NCI-H1417 (cell line): ENCODE measurements around the gene ST7.
"Not testable (repeated sequence)": the region's sequence is repeated elsewhere in the genome, so short reads cannot be mapped to it uniquely, and the experiment has no call there.

Experiments used
- DNase-seq, 3 experiments: peaks; one replicate each; lab custom pipeline; 2025; lab: John Stamatoyannopoulos, UW

Gene ST7

DNA sequence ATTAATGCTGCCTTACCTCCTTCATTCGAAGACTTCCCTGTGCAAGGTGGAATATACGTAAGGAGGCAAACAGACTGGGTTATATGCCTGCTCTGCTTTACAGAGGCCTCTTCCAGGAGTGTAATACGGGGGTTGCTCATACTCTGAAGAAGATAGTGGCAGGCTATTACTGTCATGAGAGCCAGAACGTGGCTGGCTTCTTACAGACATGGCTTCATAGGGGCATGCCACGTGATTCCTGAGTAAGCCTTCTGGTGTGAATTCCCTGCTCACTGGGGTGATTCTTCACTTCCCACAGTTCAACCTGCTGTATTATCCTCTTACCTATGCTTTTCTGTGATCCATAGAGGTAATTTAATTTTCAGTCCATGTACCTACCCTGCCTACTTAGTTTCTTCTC lies 141.8 kb downstream of the ST7 start:
- DNase-seq = no peak

DNA sequence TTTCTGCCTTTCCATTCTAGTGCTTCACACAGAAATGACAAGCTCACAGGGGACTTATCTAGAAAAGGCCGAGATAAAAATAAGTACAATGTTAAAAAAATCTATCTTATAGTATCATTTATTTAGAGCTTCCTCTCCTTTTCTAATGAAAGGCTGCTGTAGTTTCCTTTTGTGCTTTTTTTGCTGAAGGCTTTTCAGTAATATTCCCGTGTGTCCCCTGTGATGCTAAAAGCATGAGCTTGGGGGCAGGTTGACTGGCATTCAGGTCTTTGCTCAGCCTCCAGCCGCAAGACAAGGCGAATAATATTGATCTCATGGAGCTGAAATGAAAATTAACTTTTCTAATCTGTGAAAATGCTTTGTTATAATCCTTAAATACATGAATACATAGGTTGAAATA lies 143.0 kb downstream of the ST7 start:
- DNase-seq = no peak

DNA sequence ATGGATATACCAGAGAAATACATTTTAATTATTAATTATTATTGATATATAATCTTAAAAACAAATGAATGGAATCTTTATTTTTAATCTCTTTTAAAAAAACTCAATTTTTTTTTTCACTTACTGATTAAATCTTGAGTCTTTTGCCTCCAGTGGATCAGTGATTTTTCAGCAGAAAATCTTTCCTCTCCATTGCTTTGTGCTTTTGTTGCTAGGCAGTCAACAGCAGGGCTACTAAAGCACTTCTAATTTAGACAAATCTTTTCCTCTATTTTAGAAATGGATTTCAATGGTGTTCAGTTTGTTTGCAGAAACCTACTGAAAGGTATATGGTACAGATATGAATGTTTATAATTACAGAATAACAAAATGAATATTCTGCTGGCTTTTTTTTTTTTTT lies 143.6 kb downstream of the ST7 start:
- no peak for DNase-seq

DNA sequence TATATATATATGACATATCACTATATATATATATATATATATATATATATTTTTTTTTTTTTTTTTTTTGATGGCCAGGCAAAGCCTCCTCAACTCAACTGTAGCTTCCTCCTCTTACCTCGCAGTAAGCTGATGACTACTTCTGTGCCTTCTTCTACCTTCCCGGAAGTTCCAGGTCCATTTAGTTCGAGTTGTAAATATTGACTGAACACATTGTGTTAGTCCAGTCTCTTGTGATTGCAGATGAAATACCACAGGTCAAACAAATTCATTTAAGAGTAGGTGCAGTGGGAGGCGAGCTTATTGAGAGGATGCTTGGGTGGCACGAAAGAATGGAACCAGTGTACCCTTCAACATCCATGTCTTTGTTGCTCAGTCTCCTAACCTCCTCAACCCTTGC lies 144.6 kb downstream of the ST7 start:
- DNase-seq = no peak

DNA sequence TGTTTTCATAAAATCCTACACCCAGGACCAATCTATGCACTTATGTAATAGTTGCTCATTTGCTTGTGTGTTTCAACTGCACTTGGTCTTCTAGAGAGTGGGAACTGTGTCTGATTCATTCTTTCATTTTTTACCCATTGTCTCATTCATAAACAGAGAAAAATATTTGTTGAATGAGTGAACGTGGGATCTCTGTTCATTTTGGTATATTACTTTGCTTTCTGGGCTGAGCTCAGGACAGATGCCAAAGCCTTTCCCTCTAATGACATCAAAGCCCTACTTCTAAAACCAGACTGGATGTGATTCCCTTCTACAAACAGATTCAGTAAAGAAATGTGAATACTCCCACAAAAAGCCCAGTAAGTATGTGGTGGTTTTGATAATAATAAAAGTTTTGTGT lies 145.2 kb downstream of the ST7 start:
- DNase-seq = no peak

DNA sequence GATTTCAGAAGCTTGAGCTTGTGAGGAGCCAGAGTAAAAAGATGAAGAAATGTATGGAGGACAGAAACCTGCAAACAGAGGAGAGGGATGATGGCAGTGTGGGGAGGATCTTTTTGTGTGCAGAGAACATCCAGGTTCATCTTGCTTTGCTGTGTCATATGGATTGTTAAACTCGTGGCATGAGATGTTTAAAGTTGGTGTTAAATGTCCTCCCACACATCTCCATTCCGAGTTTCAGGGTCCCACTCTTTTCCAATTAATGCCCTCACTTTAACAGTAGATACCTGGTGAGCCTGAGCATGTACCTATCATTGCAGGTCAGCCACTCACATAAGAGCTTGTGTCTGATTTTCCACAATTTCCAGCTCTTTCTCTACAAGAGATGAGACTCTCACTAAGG lies 147.7 kb downstream of the ST7 start:
- DNase-seq = no peak

DNA sequence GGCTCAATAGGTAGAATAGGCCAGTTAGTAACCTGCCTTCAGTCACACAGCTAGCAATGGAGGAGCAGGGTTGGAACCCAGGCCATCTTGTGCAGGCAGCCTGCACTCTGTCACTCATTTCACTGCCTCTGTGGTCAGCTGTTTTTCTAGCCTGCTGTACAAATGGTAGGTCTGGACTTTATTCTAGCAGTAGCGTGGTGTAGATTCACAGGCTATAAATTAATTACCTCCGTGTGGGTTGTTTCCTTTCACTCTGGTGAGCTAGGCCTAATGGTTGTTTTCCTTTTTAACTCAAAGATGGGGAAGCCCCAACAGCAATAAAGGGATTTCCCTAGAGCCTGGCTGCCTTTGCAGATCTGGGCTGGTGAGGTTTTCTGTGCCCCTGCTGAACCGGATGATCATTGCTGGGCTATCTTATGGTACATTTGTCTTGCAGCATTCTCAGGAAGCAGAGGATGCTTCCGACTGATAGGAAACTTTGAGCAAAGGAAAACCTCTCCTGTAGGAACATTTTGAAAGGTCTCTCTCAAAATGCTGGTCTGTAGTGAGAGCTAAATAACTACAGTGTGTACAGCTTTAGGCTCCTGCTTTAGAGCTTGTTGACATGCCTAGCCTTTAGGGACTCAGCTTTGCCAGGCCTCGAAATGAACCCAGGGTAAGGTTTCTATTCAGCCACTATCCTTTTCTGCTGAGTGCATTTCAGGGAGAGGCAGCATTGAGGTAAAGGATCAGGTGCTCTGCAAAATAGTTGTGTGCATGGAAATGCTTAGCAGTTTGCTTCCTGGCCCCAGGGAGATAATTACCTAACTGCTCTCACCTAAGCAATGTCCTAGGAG lies 157.4 kb downstream of the ST7 start:
- peak in 2 of 3 experiments; percentile 26 to 47 for DNase-seq

DNA sequence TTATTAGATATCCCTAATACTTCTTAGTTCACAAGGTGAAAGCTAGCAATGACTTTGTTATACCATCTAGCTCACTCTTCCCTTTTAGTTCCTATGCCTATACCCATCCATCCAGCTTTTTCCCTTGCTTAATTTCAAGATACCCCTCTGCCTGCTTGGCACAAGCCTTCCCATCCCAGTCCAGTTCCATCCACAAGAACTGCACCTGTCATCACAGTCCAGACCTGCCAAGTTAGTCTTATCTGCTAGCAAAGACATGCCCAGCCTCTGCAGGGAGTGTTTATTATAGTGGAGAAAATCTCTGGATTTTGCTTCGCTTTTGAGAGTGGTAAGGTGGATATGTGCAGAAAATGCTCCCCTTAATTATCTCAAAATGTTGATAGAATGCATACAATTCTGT lies 158.2 kb downstream of the ST7 start:
- no peak for DNase-seq

DNA sequence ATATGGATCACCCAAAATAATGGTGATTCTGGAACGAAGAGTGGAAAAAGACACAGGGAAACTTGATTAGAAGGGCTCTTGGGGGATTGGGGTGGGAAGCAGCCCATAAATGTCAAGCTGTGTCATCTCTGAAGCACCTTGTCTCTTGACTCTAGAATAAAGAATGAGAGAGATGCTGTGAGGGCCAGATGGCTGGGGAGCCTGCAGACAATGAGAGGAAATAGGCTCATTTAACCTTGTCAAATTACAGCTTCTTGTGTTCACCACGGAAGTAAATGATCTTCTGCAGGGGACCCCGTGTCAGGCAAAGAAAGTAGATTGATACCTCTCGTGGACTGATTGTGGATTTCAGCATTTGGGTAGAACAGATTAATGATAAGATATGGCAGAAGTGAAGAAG lies 159.3 kb downstream of the ST7 start:
- DNase-seq = peak; percentile 12 to 64 (median 40)

DNA sequence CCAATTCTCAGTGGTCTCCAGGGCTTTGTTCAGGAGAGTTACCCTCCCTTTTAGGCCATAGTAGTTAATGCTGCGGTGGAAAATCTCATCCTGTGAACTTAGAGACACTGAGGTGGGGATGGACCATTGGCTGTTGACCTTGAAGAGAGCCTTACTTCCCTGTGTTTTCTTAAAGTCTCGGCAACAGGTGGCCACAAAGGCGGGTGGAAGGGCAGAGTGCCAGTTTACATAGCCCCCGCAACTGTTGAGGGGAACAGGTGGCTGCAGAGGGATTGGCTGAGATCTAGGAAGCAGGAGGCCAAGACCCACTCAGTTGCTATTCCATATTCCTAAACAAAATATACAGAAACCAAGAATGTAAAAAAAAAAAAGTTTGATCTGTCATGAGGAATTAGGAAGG lies 160.6 kb downstream of the ST7 start:
- DNase-seq = no peak

DNA sequence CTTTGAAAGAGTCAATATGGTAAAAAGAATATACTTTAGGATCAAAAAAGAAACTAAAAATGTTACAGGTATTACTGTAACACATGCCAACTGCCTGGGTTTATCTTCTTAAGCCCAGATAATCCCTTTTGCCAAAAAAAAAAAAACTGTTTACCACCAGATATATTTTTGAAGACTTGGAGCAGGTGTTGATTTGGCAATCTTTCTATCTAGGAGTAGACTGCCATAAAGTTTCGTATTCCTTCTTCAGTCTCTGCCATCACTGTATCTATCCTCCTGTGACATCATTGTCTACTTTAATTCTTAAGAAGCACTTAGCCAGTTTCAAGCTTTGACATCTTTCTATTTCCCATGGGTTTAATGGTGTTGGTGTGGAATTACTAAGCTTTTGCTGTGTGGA lies 161.0 kb downstream of the ST7 start:
- no peak for DNase-seq

DNA sequence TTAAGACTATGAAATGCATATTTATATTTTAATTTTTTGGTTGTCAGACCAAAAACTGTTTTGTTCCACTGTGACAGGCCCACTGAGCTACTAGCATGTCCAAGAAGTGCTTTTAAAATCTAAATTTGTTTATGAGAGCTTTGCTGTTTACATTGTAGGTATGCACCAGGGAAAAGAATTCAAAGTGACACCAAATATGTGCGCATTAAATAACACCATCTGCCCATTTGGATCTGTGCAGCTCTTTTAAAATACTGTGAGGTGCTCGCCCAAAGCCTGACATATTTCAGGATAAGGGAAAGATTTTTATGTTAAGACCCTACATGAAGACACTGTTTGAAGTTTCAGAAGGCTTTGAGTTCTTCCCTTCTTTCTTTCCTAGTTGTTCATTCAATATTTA lies 162.9 kb downstream of the ST7 start:
- no peak for DNase-seq

DNA sequence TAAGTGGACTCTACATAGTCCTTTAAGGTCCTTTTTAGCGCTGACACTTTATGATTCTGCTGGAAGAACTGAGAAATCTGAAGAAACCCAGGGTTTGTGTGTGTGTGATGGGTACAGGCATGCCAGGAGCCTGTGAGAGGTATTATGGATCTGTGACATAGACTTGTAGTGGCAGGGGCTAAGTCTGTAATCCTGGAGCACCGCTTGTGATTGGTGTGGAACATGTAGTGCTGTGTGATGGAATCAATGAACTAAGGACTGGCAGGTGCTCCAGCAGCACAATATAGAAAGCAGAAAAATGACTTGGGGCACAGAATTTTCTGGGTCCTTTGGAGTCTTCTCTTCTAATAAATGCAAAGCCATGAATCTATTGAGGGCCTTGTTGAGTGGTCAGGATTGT lies 163.9 kb downstream of the ST7 start:
- DNase-seq = no peak

DNA sequence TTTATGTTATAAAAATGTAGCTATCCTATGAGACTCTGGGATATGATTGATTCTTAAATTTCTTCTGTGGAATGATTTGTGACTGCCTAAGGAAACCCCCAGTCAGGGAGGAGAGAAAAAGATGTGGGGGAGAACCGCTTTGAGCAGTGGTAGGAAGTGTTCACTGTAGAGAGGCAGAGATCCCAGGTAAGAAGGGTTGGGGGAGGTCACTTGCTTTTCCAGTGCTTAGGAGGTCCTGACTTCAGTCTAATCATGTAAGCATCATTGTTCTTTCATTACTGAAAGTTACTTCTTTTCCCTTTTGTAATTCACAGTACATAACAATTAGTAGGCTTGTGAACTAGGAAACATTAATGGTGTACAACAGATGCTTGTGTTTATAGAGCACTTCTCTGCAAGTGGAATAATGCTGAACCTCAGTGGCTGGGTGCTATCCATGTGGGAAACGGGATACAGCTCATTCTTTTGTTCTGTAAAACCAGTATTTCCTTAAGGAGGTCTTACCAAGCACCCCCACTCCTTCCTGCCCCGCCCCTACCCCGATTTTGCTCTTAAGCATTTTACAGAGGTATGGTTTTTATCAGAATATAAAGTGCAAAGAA lies 165.4 kb downstream of the ST7 start:
- peak in 2 of 3 experiments; percentile 18 to 48 for DNase-seq

DNA sequence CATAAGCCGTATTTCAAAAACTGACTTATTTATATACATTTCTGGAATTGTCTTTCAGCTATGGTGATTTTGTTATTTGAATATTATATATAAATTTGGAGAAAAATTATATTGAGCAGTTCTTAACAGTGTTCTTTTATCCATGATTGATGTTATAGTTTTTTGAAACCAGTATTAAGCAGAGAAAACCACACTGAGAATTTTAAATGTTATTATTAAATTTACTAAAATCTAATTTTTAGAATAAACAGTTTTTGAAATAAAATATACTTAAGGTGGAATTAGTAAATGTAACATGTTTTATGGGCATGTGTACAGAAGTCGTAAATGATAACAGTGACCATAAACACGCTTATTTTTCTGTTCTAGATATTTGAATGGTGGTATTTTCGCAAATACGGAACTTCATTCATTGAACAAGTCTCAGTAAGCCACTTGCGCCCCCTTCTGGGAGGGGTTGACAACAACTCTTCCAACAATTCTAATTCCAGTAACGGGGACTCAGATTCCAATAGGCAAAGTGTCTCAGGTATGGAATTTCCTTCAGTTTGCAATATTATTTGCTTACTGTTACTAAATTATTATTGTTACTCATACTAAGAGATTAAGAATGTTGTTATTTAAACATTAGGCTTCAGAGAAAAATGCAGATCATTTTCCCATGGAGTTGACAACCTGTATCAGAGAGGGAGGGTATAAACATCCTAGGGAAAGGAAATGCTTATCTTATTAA lies 166.1 kb downstream of the ST7 start:
- peak; percentile 70 to 95 (median 85) for DNase-seq

DNA sequence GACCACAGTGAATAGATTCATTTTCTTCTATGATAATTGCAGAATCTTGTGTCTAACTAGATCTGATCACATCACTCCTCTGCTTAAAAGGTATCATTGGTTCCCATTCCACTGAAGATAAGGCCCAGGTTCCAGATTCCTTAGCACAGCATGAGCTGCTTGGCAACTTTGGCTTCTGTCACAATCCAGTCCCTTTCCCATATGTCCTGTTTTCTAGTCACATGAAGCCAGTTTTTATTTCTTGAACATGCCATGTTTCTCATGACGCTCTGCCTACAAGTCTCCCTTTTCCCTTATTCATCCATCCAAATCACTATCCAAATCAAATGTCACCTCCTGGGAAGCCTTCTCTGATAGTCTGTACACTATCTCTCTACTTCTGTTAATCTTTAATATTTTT lies 167.0 kb downstream of the ST7 start:
- not testable (repeated sequence) for DNase-seq

DNA sequence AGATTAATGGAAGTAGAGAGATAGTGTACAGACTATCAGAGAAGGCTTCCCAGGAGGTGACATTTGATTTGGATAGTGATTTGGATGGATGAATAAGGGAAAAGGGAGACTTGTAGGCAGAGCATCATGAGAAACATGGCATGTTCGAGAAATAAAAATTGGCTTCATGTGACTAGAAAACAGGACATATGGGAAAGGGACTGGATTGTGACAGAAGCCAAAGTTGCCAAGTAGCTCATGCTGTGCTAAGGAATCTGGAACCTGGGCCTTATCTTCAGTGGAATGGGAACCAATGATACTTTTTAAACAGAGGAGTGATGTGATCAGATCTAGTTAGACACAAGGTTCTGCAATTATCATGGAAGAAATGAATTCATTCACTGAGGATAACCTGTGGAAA lies 168.7 kb downstream of the ST7 start:
- DNase-seq = not testable (repeated sequence)

DNA sequence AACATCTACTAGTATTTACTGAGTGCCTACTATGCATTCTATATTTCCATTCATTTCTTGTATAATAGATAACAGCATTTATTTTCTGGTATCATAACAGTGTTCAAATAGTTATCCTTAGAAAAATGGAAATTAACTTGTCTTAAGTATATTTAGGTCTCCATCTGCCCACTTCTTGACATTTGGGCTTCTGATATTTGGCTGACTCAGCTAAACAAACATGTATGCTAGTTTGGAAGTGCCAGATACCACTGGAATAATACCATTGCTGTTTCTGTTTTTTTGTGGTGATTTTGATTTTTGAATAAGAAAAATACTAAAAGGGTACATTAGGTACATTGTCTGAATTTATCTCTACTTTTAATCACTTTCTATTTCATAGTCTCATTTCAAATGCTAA lies 169.2 kb downstream of the ST7 start:
- no peak for DNase-seq

DNA sequence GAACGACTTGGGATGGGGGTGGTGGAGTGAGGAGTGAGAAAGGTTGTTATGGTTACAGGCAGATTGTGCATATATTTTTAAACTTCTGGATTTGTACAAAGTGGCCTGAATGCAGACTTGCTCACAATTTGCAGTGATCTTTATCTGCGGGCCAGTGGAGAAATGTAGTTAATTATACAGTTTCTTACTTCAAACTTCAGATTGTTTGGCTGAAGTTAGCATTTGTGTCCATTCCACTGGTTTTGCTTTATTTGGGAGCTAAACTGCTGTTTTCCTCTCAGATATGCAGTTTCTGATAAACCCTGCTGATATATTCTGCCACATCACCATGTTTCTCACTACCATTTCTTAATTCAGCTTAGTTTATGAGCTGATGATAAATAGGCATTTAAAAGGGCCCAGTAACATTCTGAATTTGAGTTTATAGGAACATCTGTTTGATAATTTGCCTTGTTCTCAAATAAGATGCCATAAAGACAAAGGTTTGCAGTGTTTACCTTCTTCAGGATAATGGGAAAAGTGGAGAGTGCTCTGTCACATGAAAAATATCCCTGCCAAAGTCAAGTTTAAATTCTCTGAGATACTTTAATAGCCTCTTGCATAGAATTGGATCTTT lies 170.1 kb downstream of the ST7 start:
- DNase-seq = peak in 2 of 3 experiments; percentile 34 to 69

DNA sequence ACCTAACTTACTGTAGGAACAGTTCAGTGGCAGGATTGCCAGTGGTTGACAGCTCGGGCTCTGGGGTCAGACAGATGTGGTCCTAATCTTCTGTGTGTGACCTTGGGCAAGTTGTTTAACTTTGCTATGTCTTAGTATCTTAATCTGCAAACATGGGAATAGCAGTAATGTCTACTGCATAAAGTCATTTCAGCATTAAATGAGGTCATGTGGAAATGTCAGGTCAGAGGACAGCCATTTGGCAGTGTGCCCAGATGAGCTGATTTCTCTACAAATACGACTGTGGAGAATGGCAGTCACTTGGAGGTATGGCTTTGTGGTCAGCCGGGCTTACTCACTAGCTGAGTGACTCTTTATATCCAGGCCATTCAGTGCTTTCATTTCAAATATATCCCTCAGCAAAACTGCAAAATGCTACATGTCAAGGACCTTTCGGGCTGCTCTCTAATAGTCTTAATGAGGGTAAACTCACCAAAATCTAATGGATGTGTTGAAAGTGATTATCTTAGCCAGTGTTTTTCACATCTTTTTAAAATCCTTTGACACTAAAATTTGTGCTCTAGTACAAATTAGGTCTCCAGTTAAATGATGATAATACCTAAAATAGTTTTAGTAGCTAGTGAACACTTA lies 171.4 kb downstream of the ST7 start:
- peak; percentile 64 to 92 (median 82) for DNase-seq

DNA sequence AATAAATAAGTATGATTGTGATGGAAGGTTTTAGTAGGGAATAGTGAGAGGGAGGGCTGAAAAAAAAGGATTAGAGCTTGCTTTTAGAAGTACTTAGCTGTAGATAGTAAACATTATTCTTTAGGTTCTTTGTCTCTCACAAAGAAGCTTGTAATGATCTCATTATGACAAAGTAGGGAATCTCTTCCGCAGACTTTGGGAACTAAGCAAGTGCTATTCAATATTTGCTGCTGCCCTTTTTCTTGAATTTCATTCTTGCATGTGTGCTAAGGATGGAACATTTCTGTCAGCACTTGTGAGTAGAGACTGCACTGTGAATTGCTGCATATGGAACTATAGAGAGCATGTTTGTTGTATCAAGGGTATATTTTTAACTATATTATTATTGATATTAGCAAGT lies 173.4 kb downstream of the ST7 start:
- DNase-seq = peak in 1 of 3 experiments; percentile 59

DNA sequence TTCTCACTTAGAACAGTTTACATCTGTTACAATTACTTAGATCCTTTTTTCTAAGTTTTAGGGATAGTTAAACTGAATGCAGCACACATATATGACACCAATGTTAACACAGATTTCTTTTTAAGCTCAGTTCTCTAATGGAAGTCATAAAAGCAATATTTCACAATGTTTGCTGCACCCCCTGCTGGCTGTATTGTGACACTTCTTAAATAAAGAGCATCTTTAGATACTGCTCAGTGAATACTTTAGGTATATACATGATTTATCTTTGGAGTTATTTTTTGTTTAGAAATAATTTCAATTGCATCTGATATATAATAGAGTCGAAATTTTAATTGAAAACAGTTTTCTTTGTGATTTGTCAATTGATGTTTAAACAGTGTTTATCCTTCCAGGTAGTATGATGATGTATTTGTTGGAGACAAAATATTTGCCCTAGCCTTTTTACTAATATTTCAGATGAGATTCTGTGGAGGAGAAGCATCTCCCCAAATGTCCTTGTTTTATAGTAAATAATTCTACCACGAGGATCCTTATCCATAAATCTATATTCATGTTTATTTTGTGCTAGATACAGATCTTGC lies 174.4 kb downstream of the ST7 start:
- DNase-seq = peak; percentile 59 to 86 (median 85)
